Mammary epithelial cell (primary cell): ENCODE results near the gene CHRM5.

Experiments
- EZH2 ChIP-seq: IDR thresholded peaks from 2 replicates; pipeline ENCODE4 v1.6.1; 2012; ENCODE audit warnings: low read length, inconsistent platforms, borderline replicate concordance
- TF ChIP-seq, protein P1 (sequence below), 2 donors: IDR thresholded peaks in 1 of 2; conservative IDR thresholded peaks in 1 of 2; 2 replicates each; pipeline ENCODE4 v1.5.1; 2011 to 2012; ENCODE audit warnings: inconsistent platforms in 2 of 2, low read length in 2 of 2, mild to moderate bottlenecking in 2 of 2, control low read depth in 1 of 2, low read depth in 1 of 2; ENCODE audit not compliant: insufficient read depth in 1 of 2; ENCODE audit errors: extremely low read depth in 1 of 2

DNA sequence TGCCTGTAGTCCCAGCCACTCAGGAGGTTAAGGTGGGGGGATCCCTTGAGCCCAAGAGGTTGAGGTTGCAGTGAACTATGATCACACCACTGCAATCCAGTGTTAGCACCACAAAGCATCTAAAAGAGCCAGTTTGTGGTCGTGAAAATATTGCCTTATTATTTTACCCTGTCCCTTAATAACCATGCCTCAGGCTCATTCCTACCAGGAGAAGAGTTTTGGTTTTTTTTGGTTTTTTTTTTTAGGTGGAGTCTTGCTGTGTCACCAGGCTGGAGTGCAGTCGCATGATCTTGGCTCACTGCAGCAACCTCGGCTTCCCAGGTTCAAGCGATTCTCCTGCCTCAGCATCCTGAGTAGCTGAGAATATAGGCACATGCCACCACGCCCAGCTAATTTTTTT is 88.6 kb downstream of the CHRM5 start:
- TF ChIP-seq, protein P1, sequence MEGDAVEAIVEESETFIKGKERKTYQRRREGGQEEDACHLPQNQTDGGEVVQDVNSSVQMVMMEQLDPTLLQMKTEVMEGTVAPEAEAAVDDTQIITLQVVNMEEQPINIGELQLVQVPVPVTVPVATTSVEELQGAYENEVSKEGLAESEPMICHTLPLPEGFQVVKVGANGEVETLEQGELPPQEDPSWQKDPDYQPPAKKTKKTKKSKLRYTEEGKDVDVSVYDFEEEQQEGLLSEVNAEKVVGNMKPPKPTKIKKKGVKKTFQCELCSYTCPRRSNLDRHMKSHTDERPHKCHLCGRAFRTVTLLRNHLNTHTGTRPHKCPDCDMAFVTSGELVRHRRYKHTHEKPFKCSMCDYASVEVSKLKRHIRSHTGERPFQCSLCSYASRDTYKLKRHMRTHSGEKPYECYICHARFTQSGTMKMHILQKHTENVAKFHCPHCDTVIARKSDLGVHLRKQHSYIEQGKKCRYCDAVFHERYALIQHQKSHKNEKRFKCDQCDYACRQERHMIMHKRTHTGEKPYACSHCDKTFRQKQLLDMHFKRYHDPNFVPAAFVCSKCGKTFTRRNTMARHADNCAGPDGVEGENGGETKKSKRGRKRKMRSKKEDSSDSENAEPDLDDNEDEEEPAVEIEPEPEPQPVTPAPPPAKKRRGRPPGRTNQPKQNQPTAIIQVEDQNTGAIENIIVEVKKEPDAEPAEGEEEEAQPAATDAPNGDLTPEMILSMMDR (conservative IDR thresholded peaks at IDR 0.05 in 1 of 2, IDR thresholded peaks at IDR 0.05 in 1 of 2; ENCODE audit: extremely low read depth in 1 of 2, insufficient read depth in 1 of 2, low read depth in 1 of 2, low read length in 2 of 2), result no peak
- no peak for TF ChIP-seq EZH2
